OCI-LY1 (cell line): ENCODE data around the gene FBLN2.

ENCODE experiments used
- H2AFZ ChIP-seq: fragments of 200-600 bp; sonication (generic), shearing (Covaris generic); 2 replicates; pipeline ENCODE4 v1.6.0; 2014; ENCODE audit warnings: antibody characterized with exemption, mild to moderate bottlenecking, low read length
- H3F3A ChIP-seq: fragments of 200-600 bp; sonication (generic), shearing (Covaris generic); 2 replicates; pipeline ENCODE4 v1.6.0; 2014; ENCODE audit warnings: mild to moderate bottlenecking, antibody characterized with exemption, low read length, moderate library complexity; ENCODE audit not compliant: insufficient read depth
- H3K27ac ChIP-seq: fragments of 200-600 bp; sonication (generic); 2 replicates; pipeline ENCODE4 v1.5.1; 2014; ENCODE audit warnings: low read length, mixed run types, mild to moderate bottlenecking, low read depth; ENCODE audit not compliant: poor library complexity, severe bottlenecking
- H3K27me3 ChIP-seq: fragments of 200-600 bp; sonication (generic); 2 replicates; pipeline ENCODE4 v1.6.0; 2014; ENCODE audit warnings: antibody characterized with exemption, mild to moderate bottlenecking, low read length, moderate library complexity; ENCODE audit not compliant: insufficient read depth
- H3K36me3 ChIP-seq: fragments of 200-600 bp; sonication (generic); 2 replicates; pipeline ENCODE4 v1.6.1; 2014; ENCODE audit warnings: mild to moderate bottlenecking, antibody characterized with exemption, low read length, moderate library complexity, mixed read lengths; ENCODE audit not compliant: insufficient read depth
- H3K4me1 ChIP-seq: fragments of 200-600 bp; sonication (generic); 2 replicates; pipeline ENCODE4 v1.5.1; 2014; ENCODE audit warnings: mild to moderate bottlenecking, low read length, moderate library complexity; ENCODE audit not compliant: insufficient read depth, severe bottlenecking
- H3K4me2 ChIP-seq: fragments of 200-600 bp; sonication (generic), shearing (Covaris generic); 2 replicates; pipeline ENCODE4 v1.6.1; 2014; ENCODE audit warnings: low read length
- H3K4me3 ChIP-seq: fragments of 200-600 bp; sonication (generic); 2 replicates; pipeline ENCODE4 v1.5.1; 2014; ENCODE audit warnings: low read length, low read depth, mild to moderate bottlenecking, mixed read lengths; ENCODE audit not compliant: poor library complexity, severe bottlenecking
- H3K79me2 ChIP-seq: fragments of 200-600 bp; shearing (Covaris generic); 2 replicates; pipeline ENCODE4 v1.6.1; 2016; ENCODE audit warnings: mixed run types, low read length, mixed read lengths; ENCODE audit not compliant: insufficient read depth
- H3K9ac ChIP-seq: fragments of 200-600 bp; sonication (generic), shearing (Covaris generic); 2 replicates; pipeline ENCODE4 v1.6.1; 2014; ENCODE audit warnings: mild to moderate bottlenecking, low read length, mixed read lengths
- H3K9me2 ChIP-seq: fragments of 200-600 bp; sonication (generic), shearing (Covaris generic); 2 replicates; pipeline ENCODE4 v1.6.1; 2014; ENCODE audit warnings: low read depth, mild to moderate bottlenecking, low read length, mixed read lengths
- H3K9me3 ChIP-seq: fragments of 200-600 bp; shearing (Covaris generic); 2 replicates; pipeline ENCODE4 v1.6.1; 2014; ENCODE audit warnings: low read length, mixed read lengths
- H4K20me1 ChIP-seq: fragments of 200-600 bp; sonication (generic), shearing (Covaris generic); 2 replicates; pipeline ENCODE4 v1.6.0; 2016; ENCODE audit warnings: mild to moderate bottlenecking, low read length; ENCODE audit not compliant: insufficient read depth
- EZH2 ChIP-seq: fragments of 200-600 bp; sonication (generic), shearing (Covaris generic); IDR thresholded peaks from 2 replicates; pipeline ENCODE4 v1.8.0; 2017; ENCODE audit warnings: borderline replicate concordance, mixed run types, mild to moderate bottlenecking, antibody characterized with exemption, low read length, moderate library complexity, mixed read lengths
- TF ChIP-seq, protein P1 (sequence below): fragments of 200-600 bp; sonication (generic), shearing (Covaris generic); IDR thresholded peaks from 2 replicates; pipeline ENCODE4 v1.5.1; 2017; ENCODE audit warnings: mild to moderate bottlenecking, antibody characterized with exemption, low read length, moderate library complexity, mixed read lengths

The FBLN2 gene

DNA sequence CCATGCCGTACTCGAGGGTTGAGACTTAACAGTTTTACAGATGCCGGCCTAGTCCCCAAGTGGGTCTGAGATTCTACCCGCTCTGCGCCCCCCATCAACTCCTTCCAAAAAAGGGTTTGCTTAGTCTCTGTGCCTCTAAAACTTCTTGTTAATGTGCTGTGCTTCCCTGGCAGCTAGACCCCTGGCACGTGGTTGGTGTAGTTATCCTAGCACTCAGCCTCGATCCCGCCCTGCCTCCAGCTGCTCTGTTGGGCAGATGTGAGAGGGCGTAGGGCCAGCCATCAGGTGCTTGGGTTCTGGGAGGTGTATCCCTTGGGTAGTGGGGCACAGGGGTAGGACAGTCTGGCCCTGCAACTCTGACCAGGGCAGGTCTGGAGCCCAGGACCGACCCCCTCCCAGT, 79.5 kb downstream of the FBLN2 start:
- H3K9ac ChIP-seq, result no peak overlapping the region
- H3K4me1 ChIP-seq, result no peaks in the 10 kb centered on the region
- H3K79me2 ChIP-seq, result no peaks in the 10 kb centered on the region
- H3K4me2 ChIP-seq, result no peak overlapping the region
- no peaks in the 10 kb centered on the region for H3F3A ChIP-seq
- H3K27ac ChIP-seq, result no peak overlapping the region
- no peak overlapping the region for H3K4me3 ChIP-seq
- H3K9me3 ChIP-seq, result no peaks in the 10 kb centered on the region
- H3K36me3 ChIP-seq, result no peaks in the 10 kb centered on the region
- no peaks in the 10 kb centered on the region for H3K27me3 ChIP-seq
- TF ChIP-seq, protein P1, sequence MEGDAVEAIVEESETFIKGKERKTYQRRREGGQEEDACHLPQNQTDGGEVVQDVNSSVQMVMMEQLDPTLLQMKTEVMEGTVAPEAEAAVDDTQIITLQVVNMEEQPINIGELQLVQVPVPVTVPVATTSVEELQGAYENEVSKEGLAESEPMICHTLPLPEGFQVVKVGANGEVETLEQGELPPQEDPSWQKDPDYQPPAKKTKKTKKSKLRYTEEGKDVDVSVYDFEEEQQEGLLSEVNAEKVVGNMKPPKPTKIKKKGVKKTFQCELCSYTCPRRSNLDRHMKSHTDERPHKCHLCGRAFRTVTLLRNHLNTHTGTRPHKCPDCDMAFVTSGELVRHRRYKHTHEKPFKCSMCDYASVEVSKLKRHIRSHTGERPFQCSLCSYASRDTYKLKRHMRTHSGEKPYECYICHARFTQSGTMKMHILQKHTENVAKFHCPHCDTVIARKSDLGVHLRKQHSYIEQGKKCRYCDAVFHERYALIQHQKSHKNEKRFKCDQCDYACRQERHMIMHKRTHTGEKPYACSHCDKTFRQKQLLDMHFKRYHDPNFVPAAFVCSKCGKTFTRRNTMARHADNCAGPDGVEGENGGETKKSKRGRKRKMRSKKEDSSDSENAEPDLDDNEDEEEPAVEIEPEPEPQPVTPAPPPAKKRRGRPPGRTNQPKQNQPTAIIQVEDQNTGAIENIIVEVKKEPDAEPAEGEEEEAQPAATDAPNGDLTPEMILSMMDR, result no peak
- TF ChIP-seq EZH2, result no peak
- no peaks in the 10 kb centered on the region for H3K9me2 ChIP-seq
- no peaks in the 10 kb centered on the region for H4K20me1 ChIP-seq
- H2AFZ ChIP-seq, result no peak overlapping the region

DNA sequence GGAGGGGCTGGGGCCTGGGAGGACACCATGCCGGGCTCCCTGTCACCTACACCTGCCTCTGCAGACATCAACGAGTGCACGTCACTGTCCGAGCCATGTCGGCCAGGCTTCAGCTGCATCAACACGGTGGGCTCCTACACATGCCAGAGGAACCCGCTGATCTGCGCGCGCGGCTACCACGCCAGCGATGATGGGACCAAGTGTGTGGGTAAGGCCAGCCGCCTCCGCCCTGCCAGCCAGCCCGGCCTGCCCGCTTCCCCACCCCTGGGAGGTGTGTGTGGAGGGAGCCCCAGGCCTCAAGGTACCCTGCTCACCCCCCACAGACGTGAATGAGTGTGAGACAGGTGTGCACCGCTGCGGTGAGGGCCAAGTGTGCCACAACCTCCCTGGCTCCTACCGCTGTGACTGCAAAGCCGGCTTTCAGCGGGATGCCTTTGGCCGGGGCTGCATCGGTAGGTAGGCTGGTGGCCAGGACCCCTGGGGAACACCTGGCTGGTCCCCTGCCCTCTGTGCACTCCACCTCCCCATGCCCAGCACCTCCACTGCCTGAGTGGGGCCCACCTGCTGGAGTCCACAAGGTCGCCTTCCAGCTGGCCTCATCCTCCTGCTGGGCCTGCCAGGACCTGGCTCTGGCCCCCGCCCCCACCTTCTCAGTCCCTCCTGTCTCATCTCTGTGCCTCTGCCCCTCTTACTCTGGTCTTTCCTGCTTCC, 80.1 kb downstream of the FBLN2 start:
- Histone ChIP-seq H3K9me3 (no peaks in the 10 kb centered on the region), H3K27ac (no peak overlapping the region), H3K4me2 (no peak overlapping the region), H3K27me3 (no peaks in the 10 kb centered on the region), H3K4me3 (no peak overlapping the region), H3K79me2 (no peaks in the 10 kb centered on the region), H3K9ac (no peak overlapping the region), H3K9me2 (no peaks in the 10 kb centered on the region), H3F3A (no peaks in the 10 kb centered on the region), H4K20me1 (no peaks in the 10 kb centered on the region), H3K4me1 (no peaks in the 10 kb centered on the region), H3K36me3 (no peaks in the 10 kb centered on the region), H2AFZ (no peak overlapping the region)
- no peak for TF ChIP-seq EZH2
- TF ChIP-seq, protein P1, result no peak

DNA sequence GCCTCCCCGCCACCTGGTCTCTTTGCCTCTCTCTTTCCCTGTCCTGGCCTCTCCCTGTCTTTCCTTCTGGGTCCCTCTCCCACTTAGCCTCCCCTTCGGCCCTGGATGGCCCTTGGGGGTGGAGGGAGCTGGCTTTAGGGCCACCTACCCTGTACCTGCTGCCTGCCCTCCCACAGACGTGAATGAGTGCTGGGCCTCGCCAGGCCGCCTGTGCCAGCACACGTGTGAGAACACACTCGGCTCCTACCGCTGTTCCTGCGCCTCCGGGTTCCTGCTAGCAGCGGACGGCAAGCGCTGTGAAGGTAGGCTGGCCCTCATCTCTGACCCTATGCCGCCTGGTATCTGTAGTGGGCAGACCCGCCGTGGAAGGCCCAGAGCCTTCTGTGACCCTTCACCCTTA, 80.7 kb downstream of the FBLN2 start:
- no peaks in the 10 kb centered on the region for H3K36me3 ChIP-seq
- TF ChIP-seq EZH2, result no peak
- TF ChIP-seq, protein P1, result no peak
- no peaks in the 10 kb centered on the region for H3K79me2 ChIP-seq
- H3K4me2 ChIP-seq, result no peak overlapping the region
- no peak overlapping the region for H2AFZ ChIP-seq
- H3K9me3 ChIP-seq, result no peaks in the 10 kb centered on the region
- no peak overlapping the region for H3K27ac ChIP-seq
- H3K4me1 ChIP-seq, result no peaks in the 10 kb centered on the region
- no peaks in the 10 kb centered on the region for H3F3A ChIP-seq
- no peaks in the 10 kb centered on the region for H4K20me1 ChIP-seq
- H3K27me3 ChIP-seq, result no peaks in the 10 kb centered on the region
- no peak overlapping the region for H3K9ac ChIP-seq
- H3K4me3 ChIP-seq, result no peak overlapping the region
- no peaks in the 10 kb centered on the region for H3K9me2 ChIP-seq
